Measurements from ENCODE around the gene DEFB124. TPM values are rescaled to one million over a fixed set of nuclear protein-coding genes. Genes with fewer than 3 reads are reported as not detected.

The DEFB124 gene, protein sequence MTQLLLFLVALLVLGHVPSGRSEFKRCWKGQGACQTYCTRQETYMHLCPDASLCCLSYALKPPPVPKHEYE
- total RNA-seq: not detected in 2 replicates

DNA sequence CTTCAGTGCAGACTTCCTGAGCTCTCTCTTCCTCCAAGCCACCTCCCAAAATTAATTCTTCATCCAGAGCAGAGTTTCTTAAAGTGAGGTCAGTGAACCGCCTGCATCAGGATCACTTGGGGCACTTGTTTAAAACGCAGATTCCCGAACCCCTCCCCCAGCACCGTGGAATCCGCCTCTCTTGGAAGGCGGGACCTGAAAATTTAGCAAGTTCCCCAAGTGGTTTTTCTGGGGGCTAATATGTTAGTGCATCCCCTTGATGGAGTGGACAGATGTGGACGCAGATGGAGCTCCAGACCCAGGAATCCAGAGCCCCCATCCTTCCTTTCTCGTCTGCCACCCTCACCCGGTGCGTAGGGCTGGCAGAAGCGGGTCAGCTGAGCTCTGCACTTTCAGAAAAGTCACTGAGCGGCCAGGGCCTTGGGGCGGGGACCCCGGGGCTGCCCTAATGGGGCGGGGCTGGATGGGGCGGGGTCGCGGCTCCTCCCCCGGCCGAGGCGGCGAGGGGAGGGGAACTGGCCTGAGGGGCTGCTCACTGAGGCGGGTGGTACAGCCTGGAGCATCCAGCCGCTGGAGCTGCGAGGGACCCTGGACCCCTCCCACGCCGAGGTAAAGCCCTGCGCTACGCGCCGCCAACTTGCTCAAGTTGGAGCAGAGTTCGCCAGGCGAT lies at the start of gene DEFB124, which contains the start of gene REM1:
Gene DEFB124 (minus strand): TSS at position 370 of the 670 bp plus-strand sequence. CDS start 2,114 bp downstream, outside the sequence.
Gene REM1 (plus strand): TSS at position 531 of the 670 bp plus-strand sequence. CDS start 1,158 bp downstream, outside the sequence.

DNA sequence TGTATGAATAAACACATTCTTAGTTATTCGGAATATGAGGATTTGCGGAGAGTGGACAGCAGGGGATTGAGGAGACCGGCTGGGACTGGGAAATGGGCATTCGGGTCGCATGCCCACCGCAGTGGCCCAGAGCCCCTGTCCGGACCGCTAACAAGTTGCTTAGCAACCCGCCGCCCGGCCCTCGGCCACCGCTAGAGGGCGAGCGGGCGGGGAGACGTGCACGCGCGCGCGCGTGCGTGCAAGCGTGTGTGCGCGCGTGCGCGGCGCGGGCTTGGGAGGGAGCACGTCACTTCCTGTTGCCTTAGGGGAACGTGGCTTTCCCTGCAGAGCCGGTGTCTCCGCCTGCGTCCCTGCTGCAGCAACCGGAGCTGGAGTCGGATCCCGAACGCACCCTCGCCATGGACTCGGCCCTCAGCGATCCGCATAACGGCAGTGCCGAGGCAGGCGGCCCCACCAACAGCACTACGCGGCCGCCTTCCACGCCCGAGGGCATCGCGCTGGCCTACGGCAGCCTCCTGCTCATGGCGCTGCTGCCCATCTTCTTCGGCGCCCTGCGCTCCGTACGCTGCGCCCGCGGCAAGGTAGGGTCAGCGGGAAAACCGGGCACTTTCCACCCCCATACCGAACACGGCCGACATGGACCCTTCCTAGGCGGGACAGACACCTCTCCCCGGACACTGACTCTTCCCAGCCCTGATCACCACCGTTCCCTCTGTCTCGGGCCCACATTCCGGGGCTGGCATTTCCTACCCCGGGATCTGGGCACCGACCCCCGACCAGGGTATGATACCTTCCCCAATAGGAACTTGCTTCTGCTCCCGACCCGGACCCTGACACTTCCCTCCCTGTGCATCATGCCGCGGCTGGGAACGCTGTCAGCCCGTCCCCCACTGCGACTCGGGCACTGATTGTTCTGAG lies 39.5 kb upstream of the DEFB124 start, which contains the start of gene HM13:
Gene HM13 (plus strand): TSS at position 289 of the 918 bp plus-strand sequence. CDS start 110 bp downstream, at position 399.

DNA sequence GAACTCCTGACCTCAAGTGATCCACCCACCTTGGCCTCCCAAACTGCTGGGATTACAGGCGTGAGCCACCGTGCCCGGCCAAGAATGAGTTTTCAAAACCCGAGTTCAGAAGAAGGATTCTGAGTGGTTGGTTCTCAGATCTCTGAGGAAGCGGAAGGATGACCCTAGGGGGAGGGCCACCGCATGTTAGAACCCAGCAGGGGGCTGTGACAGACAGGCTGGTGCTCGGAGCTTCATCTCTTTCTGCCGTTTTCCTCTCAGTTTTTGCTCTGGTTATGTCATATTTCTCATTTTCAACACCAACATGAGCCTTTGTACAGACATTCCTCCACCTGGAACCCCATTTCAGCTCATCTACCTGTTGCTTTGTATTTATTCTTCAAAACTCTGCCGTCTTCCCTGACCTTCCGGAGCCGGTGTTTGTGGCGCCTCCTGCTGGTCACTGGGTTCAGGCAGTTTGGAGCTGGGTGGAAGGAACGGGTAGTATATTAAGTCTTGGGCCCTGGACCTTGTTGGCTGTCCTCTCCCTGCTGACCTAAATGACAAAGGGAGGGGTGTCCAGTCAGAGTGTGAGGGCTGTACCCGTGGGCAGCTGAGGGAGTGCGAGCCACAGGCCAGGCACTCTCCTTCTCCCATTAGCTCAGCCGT lies 34.8 kb downstream of the DEFB124 start, which contains the start of gene DEFB123:
Gene DEFB123 (plus strand): TSS at position 621 of the 648 bp plus-strand sequence. CDS start 67 bp downstream, outside the sequence.

Other genes with a start within 250 kb of the DEFB124 start
- gene DEFB115, start 217.5 kb downstream of the DEFB124 start, total RNA-seq: not detected in 2 replicates
- gene DEFB116, start 166.5 kb downstream of the DEFB124 start, total RNA-seq: not detected in 2 replicates
- not detected in 2 replicates for gene DEFB118, start 106.5 kb downstream of the DEFB124 start, total RNA-seq
- not detected in 2 replicates for gene DEFB119, start 84.5 kb downstream of the DEFB124 start, total RNA-seq
- gene DEFB121, start 68.9 kb downstream of the DEFB124 start, total RNA-seq: not detected in 2 replicates
- not detected in 2 replicates for gene DEFB123, start 34.5 kb downstream of the DEFB124 start, total RNA-seq
- gene REM1, start 161 bp upstream of the DEFB124 start, total RNA-seq: 2.8 and 3.4 TPM in 2 replicates
- gene HM13, start 39.3 kb upstream of the DEFB124 start, total RNA-seq: 104 and 139 TPM in 2 replicates
- gene ID1, start 130.2 kb upstream of the DEFB124 start, total RNA-seq: 759 and 813 TPM in 2 replicates
- gene COX4I2, start 162.8 kb upstream of the DEFB124 start, total RNA-seq: not detected in 2 replicates
- gene BCL2L1, start 247.7 kb upstream of the DEFB124 start, total RNA-seq: 127 and 128 TPM in 2 replicates

Data from cardiac atrium fibroblast (primary cell).